Measurements from ENCODE around the gene MYO1B.
A peak's percentile ranks its signal among the peaks of the same experiment; 100 is the strongest.

The MYO1B gene

GRCh38 chr2:191399601-191400000 is 154.4 kb downstream of the MYO1B start:
- TF ChIP-seq, protein P1, sequence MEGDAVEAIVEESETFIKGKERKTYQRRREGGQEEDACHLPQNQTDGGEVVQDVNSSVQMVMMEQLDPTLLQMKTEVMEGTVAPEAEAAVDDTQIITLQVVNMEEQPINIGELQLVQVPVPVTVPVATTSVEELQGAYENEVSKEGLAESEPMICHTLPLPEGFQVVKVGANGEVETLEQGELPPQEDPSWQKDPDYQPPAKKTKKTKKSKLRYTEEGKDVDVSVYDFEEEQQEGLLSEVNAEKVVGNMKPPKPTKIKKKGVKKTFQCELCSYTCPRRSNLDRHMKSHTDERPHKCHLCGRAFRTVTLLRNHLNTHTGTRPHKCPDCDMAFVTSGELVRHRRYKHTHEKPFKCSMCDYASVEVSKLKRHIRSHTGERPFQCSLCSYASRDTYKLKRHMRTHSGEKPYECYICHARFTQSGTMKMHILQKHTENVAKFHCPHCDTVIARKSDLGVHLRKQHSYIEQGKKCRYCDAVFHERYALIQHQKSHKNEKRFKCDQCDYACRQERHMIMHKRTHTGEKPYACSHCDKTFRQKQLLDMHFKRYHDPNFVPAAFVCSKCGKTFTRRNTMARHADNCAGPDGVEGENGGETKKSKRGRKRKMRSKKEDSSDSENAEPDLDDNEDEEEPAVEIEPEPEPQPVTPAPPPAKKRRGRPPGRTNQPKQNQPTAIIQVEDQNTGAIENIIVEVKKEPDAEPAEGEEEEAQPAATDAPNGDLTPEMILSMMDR (conservative IDR thresholded peaks at IDR 0.05) = no peak
- H3K27ac ChIP-seq = no peak overlapping the region

- H3K27ac ChIP-seq = no peak overlapping the region
- TF ChIP-seq, protein P1 (conservative IDR thresholded peaks at IDR 0.05) = no peak
Observed at GRCh38 chr2:191401287-191401686, 156.1 kb downstream of the MYO1B start.

DNA sequence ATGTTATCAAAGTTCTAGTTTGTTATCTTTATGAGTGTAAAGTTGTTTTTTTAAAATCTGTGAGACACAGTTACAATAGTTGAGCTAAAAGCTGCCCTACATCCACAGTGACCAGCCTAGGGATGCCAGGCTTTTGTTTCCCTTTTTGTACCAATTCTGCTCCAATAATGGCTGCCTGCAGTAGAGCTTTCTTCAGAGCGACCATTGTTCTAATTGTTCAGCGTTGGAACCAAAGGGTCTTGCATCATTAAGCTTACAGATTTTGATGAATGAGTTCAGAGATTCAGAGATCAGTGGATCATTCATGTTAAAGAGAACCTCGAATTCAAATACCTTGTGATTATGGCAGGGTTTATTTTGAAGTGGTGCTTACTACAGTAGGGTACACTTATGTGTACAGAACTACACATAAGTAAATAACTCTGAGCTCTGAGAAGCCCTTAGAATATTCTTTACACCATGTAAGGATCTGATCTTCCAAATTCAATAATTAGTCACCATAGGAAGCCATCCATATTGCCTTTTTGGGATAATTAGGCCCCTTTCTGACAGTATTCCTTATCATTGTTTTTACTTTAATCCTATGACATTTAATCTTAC is 157.9 kb downstream of the MYO1B start:
- H3K27ac ChIP-seq = no peak overlapping the region
- TF ChIP-seq, protein P1 (conservative IDR thresholded peaks at IDR 0.05) = no peak

- TF ChIP-seq, protein P1 (conservative IDR thresholded peaks at IDR 0.05) = no peak
- peak overlapping the region; percentile 33 for H3K27ac ChIP-seq
Observed at GRCh38 chr2:191404568-191404991, 159.4 kb downstream of the MYO1B start.

GRCh38 chr2:191405546-191405945 is 160.3 kb downstream of the MYO1B start:
- H3K27ac ChIP-seq = no peak overlapping the region
- TF ChIP-seq, protein P1 (conservative IDR thresholded peaks at IDR 0.05) = no peak

GRCh38 chr2:191410646-191411436 is 165.6 kb downstream of the MYO1B start:
- peak overlapping the region; percentile 9; the same call in 1 of the 2 replicates for H3K27ac ChIP-seq
- TF ChIP-seq, protein P1 (conservative IDR thresholded peaks at IDR 0.05) = no peak

GRCh38 chr2:191411472-191411871 is 166.3 kb downstream of the MYO1B start:
- H3K27ac ChIP-seq = peak overlapping the region; percentile 9; the same call in 1 of the 2 replicates
- TF ChIP-seq, protein P1 (conservative IDR thresholded peaks at IDR 0.05) = no peak
